GM19463 (cell line): ENCODE measurements around the gene PRKN.
"Not testable (repeated sequence)": the region's sequence is repeated elsewhere in the genome, so short reads cannot be mapped to it uniquely, and the experiment has no call there.

Experiments
- ATAC-seq: cut with Tn5 transposase; IDR thresholded peaks from one replicate; pipeline ENCODE4 v1.9.1; 2021; ENCODE audit warnings: mild to moderate bottlenecking, moderate library complexity; ENCODE audit not compliant: unreplicated experiment

The PRKN gene

GRCh38 chr6:161356167-161356854, 1371.3 kb downstream of the PRKN start:
- no peak for ATAC-seq

- no peak for ATAC-seq
These were observed 1371.9 kb downstream of the PRKN start for GRCh38 chr6:161355696-161356095.

GRCh38 chr6:161354956-161355355, 1372.6 kb downstream of the PRKN start:
- no peak for ATAC-seq

DNA sequence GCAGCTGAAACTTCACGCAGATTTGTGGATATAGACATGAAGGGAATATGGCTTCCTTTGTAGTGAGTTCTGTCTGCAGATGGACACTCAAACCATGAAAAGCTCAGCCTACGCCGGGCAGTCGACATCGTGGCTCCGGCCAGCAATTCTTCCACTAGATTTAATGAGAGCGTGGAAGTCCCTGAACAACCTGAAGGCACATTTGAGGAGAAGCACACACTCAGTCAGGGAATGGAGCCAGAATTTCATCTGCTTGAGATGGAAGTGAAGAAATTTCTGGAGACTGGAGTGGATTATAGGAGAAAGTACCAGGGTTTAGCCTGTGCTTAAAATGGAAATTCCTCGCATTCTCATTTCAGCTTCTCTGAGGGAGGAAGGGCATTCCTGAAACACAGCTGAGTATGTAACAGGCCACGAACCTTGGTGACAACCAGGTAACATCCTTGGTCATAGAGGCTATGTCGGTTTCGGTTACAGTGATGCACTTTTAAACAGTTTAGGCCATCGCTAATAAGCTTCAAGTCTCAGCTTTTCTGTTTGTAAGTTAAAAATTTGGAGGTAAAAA, 1373.2 kb downstream of the PRKN start:
- no peak for ATAC-seq

GRCh38 chr6:161353208-161353613, 1374.4 kb downstream of the PRKN start:
- no peak for ATAC-seq

GRCh38 chr6:161351858-161352257, 1375.7 kb downstream of the PRKN start:
- ATAC-seq, result no peak

GRCh38 chr6:161349886-161350285, 1377.7 kb downstream of the PRKN start:
- no peak for ATAC-seq

DNA sequence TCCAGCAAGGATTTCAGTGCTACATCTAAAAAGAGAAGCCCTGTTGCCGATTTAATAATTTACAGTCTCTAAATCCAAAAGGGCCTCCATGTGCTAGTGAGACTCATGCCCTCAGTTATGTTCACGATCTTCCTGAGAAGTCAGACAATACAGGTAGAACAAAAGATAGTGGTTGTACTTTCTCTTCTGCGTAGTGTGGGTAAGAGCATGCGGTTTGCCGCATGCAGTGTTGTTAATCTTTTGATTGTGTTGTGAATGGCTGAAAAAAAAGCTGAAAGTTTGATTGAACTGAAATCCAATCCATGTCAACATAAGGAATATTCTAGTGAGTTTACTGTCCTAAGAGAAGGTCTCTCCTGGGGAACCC, 1379.0 kb downstream of the PRKN start:
- ATAC-seq, result no peak

GRCh38 chr6:161347988-161348627, 1379.5 kb downstream of the PRKN start:
- no peak for ATAC-seq

DNA sequence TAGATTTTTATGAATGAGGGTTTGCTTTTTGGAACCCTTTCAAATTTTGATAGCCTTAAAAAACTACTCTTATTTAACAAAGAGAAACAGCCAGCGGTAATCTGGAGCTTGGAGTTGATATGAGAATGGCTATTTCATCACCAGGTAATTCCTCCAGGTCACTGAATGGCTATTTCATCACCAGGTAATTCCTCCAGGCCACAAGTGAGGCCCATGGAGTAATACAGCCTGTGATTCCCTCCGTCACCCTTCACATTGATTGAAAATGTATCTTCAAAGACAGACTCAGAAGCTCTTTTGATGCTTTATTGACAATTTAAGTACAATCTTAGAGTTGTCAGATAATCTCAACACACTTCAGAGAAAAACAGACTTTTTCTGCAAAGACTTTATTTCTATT, 1380.4 kb downstream of the PRKN start:
- no peak for ATAC-seq

DNA sequence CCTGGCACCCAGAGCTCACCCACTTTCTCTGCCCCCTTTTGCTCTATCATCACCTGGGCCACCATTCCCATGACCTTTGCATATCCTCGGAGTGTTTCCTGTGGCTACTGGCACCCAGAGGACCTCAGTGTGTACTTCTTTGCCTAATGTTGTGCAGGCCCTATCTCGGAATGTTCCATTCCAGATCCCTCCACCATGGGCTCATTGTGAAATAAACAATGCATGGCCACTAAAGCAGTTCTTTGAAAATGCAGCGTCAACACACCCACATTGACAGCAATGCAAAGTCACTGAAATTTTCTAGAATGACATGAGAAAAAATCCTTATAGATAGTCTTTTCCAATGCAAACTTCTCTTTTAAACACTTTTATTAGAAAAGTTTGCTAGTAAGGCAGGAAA, 1380.8 kb downstream of the PRKN start:
- ATAC-seq, result no peak

DNA sequence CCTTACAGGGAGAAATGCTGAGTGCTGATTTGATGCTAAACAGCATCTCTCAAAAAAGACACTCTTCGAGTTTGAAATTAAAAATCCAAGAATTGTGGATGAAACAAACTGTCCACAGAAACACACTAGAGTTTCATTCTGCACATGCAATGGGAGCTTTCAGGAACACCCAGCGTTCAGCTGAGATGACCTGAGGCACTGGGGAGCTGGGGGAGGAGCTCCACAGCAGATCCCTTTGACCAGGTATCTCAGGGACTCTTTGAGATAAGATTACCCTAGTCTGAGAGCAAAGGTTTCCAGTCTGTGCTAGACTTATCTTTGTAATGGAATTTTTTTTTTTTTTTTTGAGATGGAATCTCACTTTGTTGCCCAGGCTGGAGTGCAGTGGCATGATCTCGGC, 1382.9 kb downstream of the PRKN start:
- ATAC-seq, result no peak

DNA sequence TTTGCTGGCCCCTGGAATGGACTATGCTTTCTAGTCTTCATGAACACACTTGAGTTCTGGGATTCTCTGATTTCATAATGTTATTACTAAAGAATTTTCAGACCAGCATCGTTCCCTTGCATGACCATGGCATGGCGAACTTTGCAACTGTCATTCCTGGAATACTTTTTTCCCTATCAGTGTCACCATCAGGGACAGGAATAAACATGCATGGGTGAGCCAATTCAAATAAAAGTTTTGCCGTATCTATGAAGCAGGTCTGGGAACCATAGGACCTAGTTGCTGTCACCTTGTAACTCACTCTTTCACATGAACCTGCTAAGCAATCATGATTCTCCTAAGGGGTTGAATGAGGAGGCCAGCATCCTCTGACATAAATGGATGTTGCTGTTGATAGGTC, 1385.5 kb downstream of the PRKN start:
- ATAC-seq, result no peak

- ATAC-seq, result no peak
These were observed 1385.9 kb downstream of the PRKN start for GRCh38 chr6:161341638-161342037.

DNA sequence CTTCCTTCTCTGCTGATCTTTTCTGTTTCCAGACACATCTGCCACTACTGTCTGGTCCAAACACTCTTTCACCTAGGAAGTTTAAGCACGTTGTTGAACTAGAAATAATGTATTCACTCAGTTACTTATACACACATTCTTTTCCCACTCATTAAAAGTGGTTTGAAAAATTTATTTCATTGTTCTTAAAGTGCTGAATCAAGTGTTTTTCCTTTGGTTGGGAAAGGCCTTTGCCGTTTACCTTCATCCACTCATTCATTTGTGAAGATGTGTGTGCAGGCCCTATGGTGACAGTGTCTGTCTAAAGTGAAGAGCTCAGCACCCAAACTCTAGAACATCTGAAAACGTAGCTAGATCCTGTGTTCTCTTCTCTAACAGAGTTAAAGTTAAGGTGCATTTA, 1389.6 kb downstream of the PRKN start:
- no peak for ATAC-seq

GRCh38 chr6:161336479-161336878, 1391.1 kb downstream of the PRKN start:
- no peak for ATAC-seq

DNA sequence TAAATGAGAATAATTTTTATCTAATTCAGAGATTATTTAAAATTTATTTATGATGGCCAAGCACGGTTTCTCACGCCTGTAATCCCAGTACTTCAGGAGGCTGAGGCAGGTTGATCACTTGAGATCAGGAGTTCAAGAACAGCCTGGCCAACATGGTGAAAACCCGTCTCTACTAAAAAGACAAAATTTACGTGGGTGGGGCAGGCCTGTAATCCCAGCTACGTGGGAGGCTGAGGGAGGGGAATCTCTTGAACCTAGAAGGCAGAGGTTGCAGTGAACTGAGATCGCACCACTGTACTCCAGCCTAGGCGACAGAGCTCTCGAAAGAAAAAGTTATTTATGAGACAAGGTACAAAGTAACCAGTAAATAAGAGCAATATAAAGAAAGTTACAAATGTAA, 1394.2 kb downstream of the PRKN start:
- no peak for ATAC-seq

- ATAC-seq, result not testable (repeated sequence)
These were observed 1396.0 kb downstream of the PRKN start for GRCh38 chr6:161331402-161332081.

- no peak for ATAC-seq
These were observed 1400.1 kb downstream of the PRKN start for GRCh38 chr6:161327360-161327953.

DNA sequence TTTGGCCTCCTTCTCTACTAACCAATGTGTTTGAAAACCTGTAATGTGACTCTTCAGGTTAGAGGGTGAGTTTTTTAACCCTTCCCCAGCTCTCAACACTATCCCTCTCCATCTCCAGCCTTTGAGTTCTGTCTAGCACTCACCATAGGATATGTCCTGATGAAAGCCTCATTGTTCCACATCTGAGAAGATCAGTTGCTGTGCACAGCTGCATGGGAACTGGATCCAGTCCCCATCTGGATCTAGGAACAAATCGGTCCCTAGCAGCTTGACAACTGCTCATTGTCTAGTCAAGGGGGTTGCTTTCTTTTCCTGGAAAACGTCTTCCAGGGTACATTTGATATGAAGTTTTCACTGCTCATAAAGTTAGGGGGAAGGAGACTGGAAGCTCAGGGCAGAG, 1408.3 kb downstream of the PRKN start:
- ATAC-seq, result no peak

DNA sequence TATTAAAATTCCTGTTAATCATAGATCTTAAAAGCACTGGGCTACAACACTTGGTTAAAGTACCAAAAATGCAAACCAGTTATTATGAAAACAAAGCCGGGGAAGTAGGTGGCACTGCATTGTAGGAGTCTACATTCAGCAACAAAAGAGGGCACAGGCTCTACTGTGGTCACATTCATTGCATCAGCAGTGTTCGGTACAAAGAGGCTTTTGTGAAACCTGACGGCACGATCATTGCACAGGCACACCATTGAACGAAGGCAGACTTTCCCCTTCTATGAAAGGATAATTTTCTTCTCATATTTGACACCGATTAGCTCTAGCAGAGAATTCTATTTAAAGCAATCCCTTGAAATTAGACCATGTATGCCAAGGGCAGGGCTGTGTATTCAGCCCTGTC, 1409.1 kb downstream of the PRKN start:
- no peak for ATAC-seq

DNA sequence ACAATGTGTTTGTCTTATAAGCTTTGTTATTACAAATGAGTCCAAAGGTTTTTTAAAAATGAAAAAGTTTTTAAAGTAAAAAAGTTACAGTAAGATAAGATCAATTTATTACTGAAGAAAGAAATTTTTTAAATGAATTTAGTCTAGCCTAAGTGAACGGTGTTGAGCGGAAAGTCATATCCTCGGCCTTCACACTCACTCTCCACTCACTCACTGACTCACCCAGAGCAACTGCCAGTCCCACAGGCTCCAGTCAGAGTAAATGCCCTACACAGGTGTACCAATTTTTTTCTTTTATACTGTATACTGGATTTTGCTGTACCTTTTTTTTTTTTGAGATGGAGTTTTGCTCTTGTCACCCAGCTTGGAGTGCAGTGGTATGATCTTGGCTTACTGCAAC, 1411.0 kb downstream of the PRKN start:
- no peak for ATAC-seq
